Measurements from ENCODE around the gene RPL18.

The RPL18 gene

GRCh38 chr19:48569814-48570213, 49.2 kb downstream of the RPL18 start:
- TF ChIP-seq CTCF (IDR thresholded peaks at IDR 0.05; ENCODE audit: insufficient read depth, low read length, poor library complexity, severe bottlenecking): no peak
- DNase-seq (ENCODE audit: extremely low read depth, insufficient read length): no peak
- Histone ChIP-seq H3K4me3 (replicated peaks; ENCODE audit: low read depth, low read length) (no peak overlapping the region), H3K36me3 (ENCODE audit: control insufficient read depth, insufficient read depth, low read length) (no peaks in the 10 kb centered on the region), H3K27me3 (replicated peaks; ENCODE audit: control insufficient read depth, insufficient read depth, low read length) (peaks cover 3% of the 10 kb centered on the region; the same call in 1 of the 2 replicates)

- H3K27me3 ChIP-seq (replicated peaks; ENCODE audit: control insufficient read depth, insufficient read depth, low read length): peaks cover 3% of the 10 kb centered on the region; the same call in 1 of the 2 replicates
- no peak for DNase-seq (ENCODE audit: extremely low read depth, insufficient read length)
- TF ChIP-seq CTCF (IDR thresholded peaks at IDR 0.05; ENCODE audit: insufficient read depth, low read length, poor library complexity, severe bottlenecking): no peak
- no peaks in the 10 kb centered on the region for H3K36me3 ChIP-seq (ENCODE audit: control insufficient read depth, insufficient read depth, low read length)
- no peak overlapping the region for H3K4me3 ChIP-seq (replicated peaks; ENCODE audit: low read depth, low read length)
These were observed 50.6 kb downstream of the RPL18 start for GRCh38 chr19:48568345-48568886.
